Measurements from ENCODE around the gene PPP1R1B. TPM values are rescaled to one million over a fixed set of nuclear protein-coding genes. Genes with fewer than 3 reads are reported as not detected.

Gene PPP1R1B
- total RNA-seq, 2 experiments from 2014 or later: not detected

GRCh38 chr17:39621523-39622379 is 5.0 kb upstream of the PPP1R1B start:
- ChIA-PET POLR2A (no interaction called here), CTCF (ENCODE audit: unreplicated experiment) (interaction anchor here (0.5 to 1.6 kb wide), 6 partner anchors 10 to 447 kb away, joined by 3 to 5 read pairs (median 4); partner anchors contain the start of gene STARD3)
- intact Hi-C loops (cut with micrococcal nuclease; ENCODE audit: unreplicated experiment): loop anchor here (1.0 to 5.0 kb wide), 4 partner anchors 51 to 359 kb away; partner anchors contain the start of genes IKZF3 and PSMD3
- BruUV-seq (replicated peaks): no TSS peak
- no peaks in the 10 kb centered on the region for H3K79me2 ChIP-seq (ENCODE audit: insufficient read depth, low read depth, low read length)
- no peaks in the 10 kb centered on the region for H3K9me2 ChIP-seq (ENCODE audit: insufficient read depth, low read length)
- no peaks in the 10 kb centered on the region for H3K9me3 ChIP-seq (ENCODE audit: low read length)
- peak; percentile 87 for DNase-seq (ENCODE audit: low spot score)
- peak overlapping the region; percentile 53 for H3K27ac ChIP-seq (ENCODE audit: low read depth, low read length, poor library complexity, severe bottlenecking)
- H3K4me2 ChIP-seq (ENCODE audit: low read length): peak overlapping the region; percentile 63
- peaks cover 37% of the 10 kb centered on the region for H3K4me1 ChIP-seq (ENCODE audit: insufficient read depth, low read length, poor library complexity, severe bottlenecking)
- TF ChIP-seq CTCF (conservative IDR thresholded peaks at IDR 0.05; ENCODE audit: low read length) (peak; percentile 100), EZH2phosphoT487 (IDR thresholded peaks at IDR 0.05; ENCODE audit: borderline replicate concordance, low read depth, low read length) (no peak)
- no peaks in the 10 kb centered on the region for H4K20me1 ChIP-seq (ENCODE audit: insufficient read depth, low read length)
- H3K36me3 ChIP-seq (ENCODE audit: insufficient read depth, low read length): no peaks in the 10 kb centered on the region; the same call in 1 of the 2 replicates
- peak overlapping the region; percentile 36 for H3K4me3 ChIP-seq (ENCODE audit: low read depth, low read length, poor library complexity, severe bottlenecking)
- H2AFZ ChIP-seq (ENCODE audit: low read length): peak overlapping the region; percentile 86

- Histone ChIP-seq H3K79me2 (ENCODE audit: insufficient read depth, low read depth, low read length) (no peaks in the 10 kb centered on the region), H4K20me1 (ENCODE audit: insufficient read depth, low read length) (no peaks in the 10 kb centered on the region), H3K4me2 (ENCODE audit: low read length) (peak overlapping the region; percentile 63), H2AFZ (ENCODE audit: low read length) (peak overlapping the region; percentile 86), H3K9me3 (ENCODE audit: low read length) (no peaks in the 10 kb centered on the region), H3K36me3 (ENCODE audit: insufficient read depth, low read length) (no peaks in the 10 kb centered on the region; the same call in 1 of the 2 replicates), H3K4me3 (ENCODE audit: low read depth, low read length, poor library complexity, severe bottlenecking) (peak overlapping the region; percentile 36), H3K27ac (ENCODE audit: low read depth, low read length, poor library complexity, severe bottlenecking) (peak overlapping the region; percentile 53), H3K4me1 (ENCODE audit: insufficient read depth, low read length, poor library complexity, severe bottlenecking) (peaks cover 31% of the 10 kb centered on the region), H3K9me2 (ENCODE audit: insufficient read depth, low read length) (no peaks in the 10 kb centered on the region)
- ChIA-PET CTCF (ENCODE audit: unreplicated experiment) (interaction anchor here (1.2 to 1.6 kb wide), 3 partner anchors 15 to 131 kb away, joined by 3 to 5 read pairs (median 5); partner anchors contain the start of gene STARD3), POLR2A (no interaction called here)
- intact Hi-C loops (cut with micrococcal nuclease; ENCODE audit: unreplicated experiment): loop anchor here (1.0 to 5.0 kb wide), 5 partner anchors 50 to 358 kb away; partner anchors contain the start of genes IKZF3 and PSMD3
- TF ChIP-seq EZH2phosphoT487 (IDR thresholded peaks at IDR 0.05; ENCODE audit: borderline replicate concordance, low read depth, low read length) (no peak), CTCF (conservative IDR thresholded peaks at IDR 0.05; ENCODE audit: low read length) (no peak)
- DNase-seq (ENCODE audit: low spot score): peak; percentile 33
- BruUV-seq (replicated peaks): no TSS peak
Observed at GRCh38 chr17:39622380-39623006, 4.3 kb upstream of the PPP1R1B start.

Measured in OCI-LY7 (cell line).